Left ventricle myocardium inferior (tissue), 1 donor: ENCODE measurements around the gene GRIN2A. TPM values are rescaled to one million over a fixed set of nuclear protein-coding genes. Genes with fewer than 3 reads are reported as not detected.

Experiments
- DNase-seq: peaks from one replicate; pipeline ENCODE4 v3.0.0-alpha.2; 2020
- H3K27ac ChIP-seq: fragments of 200-600 bp; replicated peaks from 2 replicates; pipeline ENCODE4 v1.8.0; 2021
- H3K27me3 ChIP-seq: fragments of 200-600 bp; 2 replicates; pipeline ENCODE4 v1.8.0; 2021; ENCODE audit warnings: low read depth
- H3K36me3 ChIP-seq: fragments of 200-600 bp; 2 replicates; pipeline ENCODE4 v1.8.0; 2021
- H3K4me1 ChIP-seq: fragments of 200-600 bp; 2 replicates; pipeline ENCODE4 v1.8.0; 2021
- H3K4me3 ChIP-seq: fragments of 200-600 bp; 2 replicates; pipeline ENCODE4 v1.8.0; 2021; ENCODE audit warnings: mild to moderate bottlenecking, moderate library complexity
- H3K9me3 ChIP-seq: fragments of 200-600 bp; replicated peaks from 2 replicates; pipeline ENCODE4 v1.8.0; 2021
- intact Hi-C: fragments of 100-400 bp; cut with micrococcal nuclease; formaldehyde crosslinking; loops from one replicate; pipeline ENCODE4 v1.11.0; 2022
- total RNA-seq: library from RNA; stranded (reverse); fragmentation: NEBNext Ultra II Directional; extraction: Animal tissue kit (Norgen Biotek cat#: 25700); gene quantifications from one replicate; pipeline ENCODE4 v1.2.1, GENCODE V29; 2021
- TF ChIP-seq, protein P1 (sequence below): fragments of 200-600 bp; IDR thresholded peaks from 2 replicates; pipeline ENCODE4 v1.8.0; 2021; ENCODE audit warnings: antibody characterized with exemption, mild to moderate bottlenecking, borderline replicate concordance
- donor health status: DM: no; HTN: yes; CAD: no; lungs with severe emphysema.

The GRIN2A gene
- total RNA-seq, 1 donor from 2014 or later, result 2.4 TPM

DNA sequence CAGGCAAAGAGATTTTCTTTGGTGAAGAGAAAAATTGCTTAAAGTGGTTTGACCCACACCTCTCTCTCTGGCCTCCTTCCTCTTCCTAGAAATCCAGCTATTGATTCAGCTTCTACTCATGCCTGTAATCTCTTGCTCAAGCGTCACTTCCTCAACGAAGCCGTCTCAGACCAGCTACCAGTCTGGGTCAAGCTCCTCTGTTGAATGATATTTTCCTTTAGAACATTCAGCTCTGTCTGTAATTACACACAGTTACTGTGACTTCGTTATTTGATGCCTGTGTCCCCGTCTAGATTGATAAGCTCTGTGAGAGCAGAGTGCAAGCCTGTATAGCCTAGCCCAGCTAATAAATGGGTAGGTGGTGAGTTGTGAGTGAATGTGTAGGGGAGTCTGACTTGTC is 168.5 kb downstream of the GRIN2A start:
- Histone ChIP-seq H3K4me3 (no peak overlapping the region), H3K36me3 (no peaks in the 10 kb centered on the region), H3K4me1 (no peaks in the 10 kb centered on the region), H3K27me3 (peaks cover 11% of the 10 kb centered on the region), H3K27ac (no peak overlapping the region), H3K9me3 (no peaks in the 10 kb centered on the region)
- no peak for DNase-seq
- TF ChIP-seq, protein P1, sequence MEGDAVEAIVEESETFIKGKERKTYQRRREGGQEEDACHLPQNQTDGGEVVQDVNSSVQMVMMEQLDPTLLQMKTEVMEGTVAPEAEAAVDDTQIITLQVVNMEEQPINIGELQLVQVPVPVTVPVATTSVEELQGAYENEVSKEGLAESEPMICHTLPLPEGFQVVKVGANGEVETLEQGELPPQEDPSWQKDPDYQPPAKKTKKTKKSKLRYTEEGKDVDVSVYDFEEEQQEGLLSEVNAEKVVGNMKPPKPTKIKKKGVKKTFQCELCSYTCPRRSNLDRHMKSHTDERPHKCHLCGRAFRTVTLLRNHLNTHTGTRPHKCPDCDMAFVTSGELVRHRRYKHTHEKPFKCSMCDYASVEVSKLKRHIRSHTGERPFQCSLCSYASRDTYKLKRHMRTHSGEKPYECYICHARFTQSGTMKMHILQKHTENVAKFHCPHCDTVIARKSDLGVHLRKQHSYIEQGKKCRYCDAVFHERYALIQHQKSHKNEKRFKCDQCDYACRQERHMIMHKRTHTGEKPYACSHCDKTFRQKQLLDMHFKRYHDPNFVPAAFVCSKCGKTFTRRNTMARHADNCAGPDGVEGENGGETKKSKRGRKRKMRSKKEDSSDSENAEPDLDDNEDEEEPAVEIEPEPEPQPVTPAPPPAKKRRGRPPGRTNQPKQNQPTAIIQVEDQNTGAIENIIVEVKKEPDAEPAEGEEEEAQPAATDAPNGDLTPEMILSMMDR, result no peak
- intact Hi-C loops, result no loop called here

DNA sequence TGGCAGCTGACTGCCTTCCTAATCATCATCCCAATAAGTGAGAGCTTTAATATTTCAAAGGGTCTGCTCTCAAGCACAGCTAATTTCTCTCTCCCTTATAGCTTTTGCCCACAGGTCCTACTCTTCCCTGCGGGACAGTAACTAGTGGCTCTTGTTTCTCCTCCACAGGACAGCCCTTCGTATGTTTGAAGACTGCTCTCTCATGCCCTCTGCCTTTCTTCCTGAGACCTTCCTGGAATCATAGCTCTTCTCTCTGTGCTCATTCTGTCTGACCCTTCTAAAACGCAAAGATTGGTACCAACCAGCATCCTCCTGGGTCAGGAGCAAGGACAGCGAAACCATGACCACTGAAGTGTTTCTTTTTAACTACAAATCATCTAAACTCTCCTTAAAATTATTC is 168.9 kb downstream of the GRIN2A start:
- no peaks in the 10 kb centered on the region for H3K9me3 ChIP-seq
- no peak overlapping the region for H3K27ac ChIP-seq
- peaks cover 11% of the 10 kb centered on the region for H3K27me3 ChIP-seq
- H3K36me3 ChIP-seq, result no peaks in the 10 kb centered on the region
- TF ChIP-seq, protein P1, result peak; percentile 42
- no peak for DNase-seq
- H3K4me1 ChIP-seq, result no peaks in the 10 kb centered on the region
- no peak overlapping the region for H3K4me3 ChIP-seq
- intact Hi-C loops, result no loop called here

DNA sequence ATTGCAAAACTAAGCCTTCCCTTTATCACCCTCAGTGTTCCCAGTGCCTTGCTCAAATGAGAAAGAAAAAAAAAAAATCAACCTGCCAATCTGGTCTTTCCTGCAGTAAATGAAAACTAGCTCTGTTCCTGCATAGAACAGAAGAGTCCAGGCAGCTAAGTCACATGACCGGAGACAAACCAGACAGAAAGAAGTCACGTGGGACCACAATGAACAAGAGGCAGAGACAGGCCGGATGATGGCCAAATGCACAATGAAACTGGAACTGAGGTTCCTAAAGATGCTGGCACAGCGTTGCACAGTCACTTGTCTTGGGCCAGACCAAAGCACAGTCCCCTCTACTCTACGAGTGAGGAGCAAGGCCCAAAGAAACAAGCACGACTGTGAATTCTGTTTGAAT is 172.5 kb downstream of the GRIN2A start:
- intact Hi-C loops, result no loop called here
- DNase-seq, result no peak
- TF ChIP-seq, protein P1, result no peak
- no peak overlapping the region for H3K4me3 ChIP-seq
- H3K27ac ChIP-seq, result no peak overlapping the region
- H3K4me1 ChIP-seq, result no peaks in the 10 kb centered on the region
- H3K36me3 ChIP-seq, result no peaks in the 10 kb centered on the region
- peaks cover 6% of the 10 kb centered on the region for H3K27me3 ChIP-seq
- peaks cover 20% of the 10 kb centered on the region for H3K9me3 ChIP-seq

DNA sequence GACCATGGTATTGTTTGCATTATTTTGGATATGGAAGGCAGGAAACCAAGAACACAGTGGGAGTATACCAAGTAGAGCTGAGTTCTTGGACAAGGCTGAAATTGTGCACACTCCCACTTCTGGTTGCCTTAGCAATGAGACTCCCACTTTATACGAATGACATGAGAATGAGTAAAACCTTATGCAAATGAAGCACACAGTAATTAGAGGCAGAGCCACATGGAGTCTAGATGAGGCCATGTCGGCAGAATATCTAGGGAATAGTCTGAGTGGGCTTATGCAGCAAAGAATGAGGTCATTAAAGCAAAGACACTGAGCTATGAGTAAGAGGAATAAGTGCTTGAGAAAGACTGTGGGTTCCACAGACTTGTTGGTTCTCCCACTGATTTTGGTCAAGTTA is 178.7 kb downstream of the GRIN2A start:
- no peaks in the 10 kb centered on the region for H3K36me3 ChIP-seq
- H3K4me1 ChIP-seq, result no peaks in the 10 kb centered on the region
- DNase-seq, result no peak
- no peaks in the 10 kb centered on the region for H3K27me3 ChIP-seq
- TF ChIP-seq, protein P1, result no peak
- intact Hi-C loops, result no loop called here
- peaks cover 26% of the 10 kb centered on the region for H3K9me3 ChIP-seq
- no peak overlapping the region for H3K4me3 ChIP-seq
- no peak overlapping the region for H3K27ac ChIP-seq

DNA sequence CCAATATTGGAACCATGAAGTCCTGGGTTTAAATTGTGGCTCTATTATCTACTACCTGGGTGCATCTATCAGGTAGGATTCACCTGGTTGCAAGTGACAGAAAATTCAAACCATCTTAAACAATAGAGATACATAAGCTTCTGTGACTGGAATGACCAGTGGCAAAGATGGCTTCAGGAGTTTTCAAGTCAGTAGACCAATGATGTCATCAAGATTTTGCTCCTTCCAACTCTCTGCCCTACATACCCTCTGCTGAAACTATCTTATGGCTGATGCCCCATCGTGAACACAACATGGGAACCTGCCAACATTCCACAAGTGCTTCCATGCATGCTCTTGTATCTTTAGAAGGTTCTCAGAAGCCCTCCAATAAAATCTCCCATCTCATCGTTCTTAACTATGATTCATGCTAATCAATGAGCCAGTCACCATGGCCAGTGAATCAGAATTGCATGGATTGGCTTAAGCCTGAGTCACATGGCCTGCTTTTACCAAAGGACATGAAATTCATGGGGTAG is 180.9 kb downstream of the GRIN2A start:
- no peak overlapping the region for H3K27ac ChIP-seq
- DNase-seq, result no peak
- no peak overlapping the region for H3K4me3 ChIP-seq
- no peaks in the 10 kb centered on the region for H3K4me1 ChIP-seq
- no peaks in the 10 kb centered on the region for H3K36me3 ChIP-seq
- H3K9me3 ChIP-seq, result peaks cover 17% of the 10 kb centered on the region
- H3K27me3 ChIP-seq, result no peaks in the 10 kb centered on the region
- intact Hi-C loops, result no loop called here
- TF ChIP-seq, protein P1, result no peak
